NCI-H524 treated with DMSO at 0.1 percent for 48 hours (cell line): ENCODE measurements around the gene NME7.
"Not testable (repeated sequence)": the region's sequence is repeated elsewhere in the genome, so short reads cannot be mapped to it uniquely, and the experiment has no call there.

ENCODE experiments used
- DNase-seq: peaks from one replicate; lab custom pipeline; 2025; lab: John Stamatoyannopoulos, UW

NME7 gene

DNA sequence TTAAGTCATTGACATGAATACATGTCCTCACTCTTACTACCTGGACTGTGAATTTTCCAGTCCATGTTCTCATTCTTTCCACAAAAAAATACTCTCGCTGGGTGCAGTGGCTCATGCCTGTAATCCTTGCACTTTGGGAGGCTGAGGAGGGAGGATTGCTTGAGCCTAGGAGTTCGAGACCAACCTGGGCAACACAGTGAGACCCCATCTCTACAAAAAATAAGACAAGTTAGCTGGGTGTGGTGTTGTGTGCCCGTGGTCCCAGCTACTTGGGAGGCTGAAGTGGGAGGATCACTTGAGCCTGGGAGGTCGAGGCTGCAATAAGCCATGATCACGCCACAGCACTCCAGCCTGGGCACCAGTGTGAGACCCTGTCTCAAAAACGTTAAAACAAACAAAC lies 242.0 kb downstream of the NME7 start:
- not testable (repeated sequence) for DNase-seq

GRCh38 chr1:169124459-169124858 lies 243.1 kb downstream of the NME7 start:
- no peak for DNase-seq

- no peak for DNase-seq
Observed at GRCh38 chr1:169122976-169123375, 244.6 kb downstream of the NME7 start.

DNA sequence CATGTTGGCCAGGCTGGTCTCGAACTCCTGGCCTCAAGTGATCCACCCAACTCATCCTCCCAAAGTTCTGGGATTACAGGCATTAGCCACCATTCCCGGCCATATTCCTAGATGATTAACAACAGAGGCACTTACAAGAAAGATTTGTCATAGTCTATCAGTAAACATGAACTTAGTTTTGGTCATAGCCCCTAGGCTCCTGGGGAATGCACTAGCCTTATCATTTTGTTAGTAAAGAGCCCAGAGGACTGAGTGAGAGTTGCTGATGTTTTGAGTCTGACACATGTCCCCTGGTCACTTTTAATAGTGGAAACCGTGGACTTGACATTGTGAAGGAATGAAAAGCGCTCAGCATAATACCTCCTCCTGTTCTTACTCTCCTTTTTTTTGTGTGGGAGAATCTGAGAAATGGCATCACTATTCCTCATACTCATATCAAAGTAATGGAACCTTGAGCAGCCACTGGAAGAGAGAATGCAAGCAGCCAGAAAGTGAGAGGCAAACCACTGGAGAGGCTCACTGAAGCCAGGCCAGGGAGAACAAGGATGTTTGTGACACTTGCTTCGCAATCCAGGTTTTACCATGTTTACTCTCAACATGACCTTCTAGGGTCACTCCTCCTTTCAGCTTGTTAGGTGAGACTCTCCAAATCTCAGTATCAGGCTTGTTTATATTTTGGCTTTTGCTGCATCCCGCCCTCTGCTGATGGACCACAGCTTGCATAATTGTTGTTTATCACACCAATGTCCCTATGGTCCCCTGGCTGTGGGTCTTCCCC lies 246.3 kb downstream of the NME7 start:
- DNase-seq: no peak

DNA sequence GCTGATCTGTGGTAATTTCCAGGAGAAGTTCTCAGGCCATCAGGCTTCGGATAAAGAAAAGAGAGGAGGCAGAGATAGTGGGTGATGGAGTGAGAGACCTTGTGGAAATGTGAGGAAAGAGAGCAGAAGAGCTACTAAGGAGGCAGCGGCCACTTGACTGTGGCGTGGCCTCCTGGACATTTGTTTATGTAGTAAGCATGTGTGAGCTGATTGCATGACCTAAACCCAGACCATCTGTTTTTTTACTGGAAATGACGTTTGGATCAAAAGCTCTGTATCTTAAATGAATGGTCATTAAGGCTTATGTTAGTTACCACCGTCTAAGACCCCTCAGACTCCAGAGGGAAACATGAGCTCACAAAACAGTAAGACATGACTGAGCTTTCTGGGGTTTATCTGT lies 247.5 kb downstream of the NME7 start:
- no peak for DNase-seq

DNA sequence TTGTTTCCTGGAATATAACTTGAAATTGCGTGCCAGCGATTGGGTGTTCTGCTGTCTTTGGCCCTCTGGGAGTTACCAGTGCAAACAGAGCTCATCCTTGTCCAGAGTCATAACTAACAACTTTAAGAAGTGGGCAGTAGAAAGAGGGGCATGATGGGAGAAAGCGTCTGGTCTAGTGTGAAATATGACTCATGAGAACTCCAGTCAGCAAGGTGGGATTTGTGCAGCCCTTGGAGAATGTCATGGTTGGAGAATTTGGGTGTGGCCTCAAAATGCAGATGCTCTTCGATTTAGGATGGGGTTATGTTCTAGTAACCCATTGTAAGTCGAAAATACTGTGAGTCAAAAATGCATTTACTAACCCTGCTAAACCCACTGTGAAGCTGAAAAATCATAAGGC lies 248.2 kb downstream of the NME7 start:
- DNase-seq: no peak

GRCh38 chr1:169118227-169118626 lies 249.4 kb downstream of the NME7 start:
- no peak for DNase-seq

DNA sequence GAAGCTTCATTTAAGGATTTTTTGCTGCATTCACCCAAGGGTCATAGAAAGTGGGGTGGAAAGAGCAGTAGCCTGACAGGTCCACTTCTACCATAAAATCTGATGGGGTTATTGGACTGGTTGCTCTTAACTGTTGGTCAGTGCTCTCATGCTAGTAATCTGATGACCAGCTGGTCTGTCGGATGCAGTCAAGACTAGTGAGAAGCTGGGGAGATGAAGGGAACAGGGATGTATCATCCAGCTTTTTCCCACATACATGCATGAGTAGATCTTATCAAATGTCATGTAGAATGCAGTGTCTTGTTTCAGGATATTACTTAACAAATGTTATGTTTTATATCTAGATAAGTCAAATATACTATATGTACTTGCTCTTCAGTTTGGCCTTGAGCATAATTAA lies 250.0 kb downstream of the NME7 start:
- no peak for DNase-seq

DNA sequence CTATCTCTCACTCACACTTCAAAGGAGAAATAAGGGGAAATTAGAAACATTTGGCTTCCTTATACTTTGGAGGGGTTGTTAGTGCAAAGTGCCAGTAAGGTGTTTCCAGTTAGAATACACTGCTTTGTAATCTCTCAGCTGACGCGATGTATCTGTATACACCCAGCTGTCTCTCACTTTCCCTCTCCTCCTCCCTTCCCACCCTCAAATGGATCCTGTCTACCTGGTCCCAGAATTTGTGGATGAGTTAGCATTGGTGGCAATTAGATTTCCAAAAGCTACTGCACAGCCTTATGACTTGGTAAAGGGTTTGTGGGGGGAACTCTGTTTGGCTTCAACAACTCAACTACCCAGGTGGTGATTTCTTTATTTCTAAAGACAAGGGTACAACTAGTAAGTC lies 250.6 kb downstream of the NME7 start:
- DNase-seq: no peak

- DNase-seq: no peak
Observed at GRCh38 chr1:169115891-169116585, 251.6 kb downstream of the NME7 start.

- no peak for DNase-seq
Observed at GRCh38 chr1:169113613-169114119, 253.9 kb downstream of the NME7 start.

- no peak for DNase-seq
Observed at GRCh38 chr1:169112241-169112640, 255.4 kb downstream of the NME7 start.

DNA sequence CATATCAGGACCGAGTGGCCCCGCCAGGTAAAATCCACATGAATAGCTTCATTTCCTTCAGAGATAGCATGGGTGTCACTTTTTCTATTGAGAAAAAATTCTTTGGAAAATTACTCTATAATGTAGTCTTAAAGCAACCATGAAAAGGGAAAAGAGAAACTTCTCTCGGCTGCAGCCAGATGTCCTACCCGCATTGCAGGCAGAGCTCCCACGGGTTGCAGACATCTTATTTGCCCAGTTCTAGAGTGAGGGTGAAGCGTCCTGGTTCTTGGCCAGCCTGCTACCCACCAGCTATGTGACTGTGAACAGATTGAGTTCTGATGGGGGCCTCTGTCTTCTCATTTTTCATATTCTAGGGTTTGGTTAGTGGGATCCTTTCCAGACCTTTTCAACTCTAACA lies 256.1 kb downstream of the NME7 start:
- no peak for DNase-seq

GRCh38 chr1:169110689-169111447 lies 256.7 kb downstream of the NME7 start:
- no peak for DNase-seq

GRCh38 chr1:169110236-169110635 lies 257.4 kb downstream of the NME7 start:
- DNase-seq: no peak

DNA sequence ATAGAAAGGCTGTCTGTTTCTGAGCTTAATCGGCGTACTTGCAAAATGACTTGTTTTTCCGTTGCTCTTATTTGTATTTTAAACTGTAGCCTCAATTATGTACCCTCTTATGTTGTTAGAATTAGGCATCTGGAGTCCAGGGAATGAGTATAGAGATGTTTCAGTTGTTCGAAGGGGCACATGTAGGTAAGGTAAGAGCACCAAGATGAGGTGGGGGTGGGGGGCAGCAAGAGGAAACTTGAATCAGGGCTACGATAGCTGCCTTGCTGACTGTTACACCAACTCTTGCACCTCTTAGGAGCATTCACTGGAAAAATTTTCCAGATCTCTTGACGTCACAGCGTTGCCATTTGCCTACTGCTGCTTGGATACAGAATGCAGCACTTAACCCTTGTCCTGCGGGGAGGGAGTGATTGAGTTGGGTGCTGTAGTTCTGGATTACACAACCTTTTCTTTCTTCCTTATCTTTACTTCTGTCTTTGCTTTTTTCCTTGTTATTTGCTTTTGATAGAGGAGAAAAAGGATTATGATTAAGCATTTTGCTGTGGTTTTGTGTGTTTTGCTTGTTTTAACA lies 257.9 kb downstream of the NME7 start:
- no peak for DNase-seq

- no peak for DNase-seq
Observed at GRCh38 chr1:169108863-169109560, 258.6 kb downstream of the NME7 start.

- no peak for DNase-seq
Observed at GRCh38 chr1:169108223-169108622, 259.4 kb downstream of the NME7 start.

DNA sequence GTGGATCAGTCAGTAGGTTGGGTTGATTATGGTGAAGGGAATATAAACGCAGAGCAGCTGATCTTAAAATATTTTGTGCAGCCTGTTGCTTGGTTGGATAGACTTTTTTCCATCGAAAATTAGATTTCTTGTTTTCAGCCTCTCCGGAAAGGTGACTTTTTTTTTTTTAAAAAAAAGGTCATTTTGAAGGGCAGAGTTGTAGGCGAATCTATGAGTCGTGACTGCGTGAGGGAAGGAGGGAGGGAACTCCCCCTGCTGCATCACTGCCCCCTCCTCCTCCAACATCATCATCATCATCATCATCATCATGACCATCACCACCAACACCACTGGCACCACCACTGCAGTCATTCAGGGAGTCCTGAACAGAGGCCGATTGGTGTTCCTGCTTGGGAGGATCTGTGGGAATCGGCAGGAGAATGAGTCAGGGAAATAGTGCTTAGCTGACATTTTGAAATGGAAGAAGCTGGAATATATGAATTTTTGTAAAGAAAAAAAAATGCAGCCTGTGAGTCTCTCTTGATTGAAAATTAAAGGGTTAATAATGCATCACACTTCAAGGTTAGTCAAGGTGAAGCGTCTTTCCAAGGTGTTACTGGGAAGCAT lies 259.9 kb downstream of the NME7 start:
- DNase-seq: no peak

DNA sequence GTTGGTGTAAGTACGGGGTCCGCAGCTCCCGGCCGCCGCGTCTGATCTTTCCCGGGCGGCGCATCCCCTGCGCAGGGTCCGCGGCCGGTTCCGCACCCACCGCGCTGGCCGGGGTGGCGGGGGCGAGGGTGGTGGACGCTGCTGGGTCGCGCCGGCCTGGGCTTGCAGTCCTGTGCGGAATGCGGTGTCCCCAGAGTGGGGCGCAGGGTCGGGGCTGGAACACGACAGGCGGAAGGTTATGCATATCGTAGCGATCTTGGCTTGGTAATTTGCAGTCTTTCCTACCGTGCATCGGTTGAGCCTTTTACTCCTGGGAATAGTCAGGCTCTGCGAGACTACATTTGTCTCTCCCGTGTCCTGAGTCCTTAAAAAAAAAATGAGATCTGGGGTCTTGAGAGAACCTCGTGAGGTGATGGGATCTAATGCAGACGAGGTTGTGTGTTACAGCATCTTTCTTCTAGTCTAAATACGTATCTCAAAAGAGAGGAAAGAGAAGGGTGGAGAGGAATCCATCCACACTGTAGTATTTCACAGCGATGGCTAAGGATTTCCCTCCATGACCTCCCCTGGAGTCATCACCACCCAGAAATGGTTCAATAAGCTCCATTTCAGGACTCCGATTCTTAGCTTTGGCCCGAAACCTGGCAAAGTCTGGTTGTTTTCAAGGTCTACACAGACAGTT lies 260.5 kb downstream of the NME7 start:
- DNase-seq: no peak
